ENCODE results near the gene NCK2.

Gene NCK2

GRCh38 chr2:105721991-105722511 is 22.7 kb upstream of the NCK2 start:
- DNase-seq: no peak
- Histone ChIP-seq H3K9me3 (no peaks in the 10 kb centered on the region), H3K4me3 (ENCODE audit: low read depth, low read length) (no peak overlapping the region), H3K27me3 (no peaks in the 10 kb centered on the region), H3K36me3 (no peaks in the 10 kb centered on the region), H3K4me1 (no peaks in the 10 kb centered on the region)
- no peak for TF ChIP-seq CTCF (IDR thresholded peaks at IDR 0.05; ENCODE audit: low read depth, low read length)

DNA sequence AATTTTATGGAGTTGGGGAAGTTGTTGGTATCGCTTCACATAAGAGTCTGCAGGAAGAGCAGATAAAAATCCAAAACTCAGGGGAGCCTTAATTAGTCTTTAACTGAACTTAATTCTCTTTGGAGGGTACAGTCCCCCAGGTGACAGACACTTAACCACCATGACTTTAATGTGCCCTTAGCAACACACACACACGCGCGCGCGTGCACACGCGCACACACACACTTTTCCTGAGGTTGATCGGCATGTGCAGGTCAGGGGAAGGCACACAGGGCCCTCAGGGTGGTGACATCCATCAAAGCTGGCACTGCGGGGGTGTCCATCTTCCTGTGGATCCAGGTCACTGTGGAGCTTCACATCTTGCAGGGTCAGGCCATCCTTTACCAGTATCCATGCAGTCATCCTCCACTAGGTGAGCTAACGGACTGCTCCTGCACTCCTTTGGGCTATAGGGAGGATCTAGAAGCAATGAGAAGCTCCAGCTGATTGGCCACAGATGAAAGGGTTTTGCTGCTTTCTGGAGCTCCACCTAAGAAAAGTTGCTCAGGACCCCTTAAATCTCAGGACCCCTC is 21.9 kb upstream of the NCK2 start:
- Histone ChIP-seq H3K9me3 (no peaks in the 10 kb centered on the region), H3K27me3 (no peaks in the 10 kb centered on the region), H3K4me1 (no peaks in the 10 kb centered on the region), H3K36me3 (no peaks in the 10 kb centered on the region), H3K4me3 (ENCODE audit: low read depth, low read length) (no peak overlapping the region)
- no peak for DNase-seq
- no peak for TF ChIP-seq CTCF (IDR thresholded peaks at IDR 0.05; ENCODE audit: low read depth, low read length)

GRCh38 chr2:105723431-105723830 is 21.3 kb upstream of the NCK2 start:
- no peaks in the 10 kb centered on the region for H3K27me3 ChIP-seq
- no peak for TF ChIP-seq CTCF (IDR thresholded peaks at IDR 0.05; ENCODE audit: low read depth, low read length)
- no peak overlapping the region for H3K4me3 ChIP-seq (ENCODE audit: low read depth, low read length)
- H3K4me1 ChIP-seq: no peaks in the 10 kb centered on the region
- H3K9me3 ChIP-seq: no peaks in the 10 kb centered on the region
- no peaks in the 10 kb centered on the region for H3K36me3 ChIP-seq
- DNase-seq: no peak

GRCh38 chr2:105725388-105725787 is 19.3 kb upstream of the NCK2 start:
- Histone ChIP-seq H3K27me3 (no peaks in the 10 kb centered on the region), H3K36me3 (no peaks in the 10 kb centered on the region), H3K4me3 (ENCODE audit: low read depth, low read length) (no peak overlapping the region), H3K9me3 (no peaks in the 10 kb centered on the region), H3K4me1 (no peaks in the 10 kb centered on the region)
- DNase-seq: no peak
- no peak for TF ChIP-seq CTCF (IDR thresholded peaks at IDR 0.05; ENCODE audit: low read depth, low read length)

DNA sequence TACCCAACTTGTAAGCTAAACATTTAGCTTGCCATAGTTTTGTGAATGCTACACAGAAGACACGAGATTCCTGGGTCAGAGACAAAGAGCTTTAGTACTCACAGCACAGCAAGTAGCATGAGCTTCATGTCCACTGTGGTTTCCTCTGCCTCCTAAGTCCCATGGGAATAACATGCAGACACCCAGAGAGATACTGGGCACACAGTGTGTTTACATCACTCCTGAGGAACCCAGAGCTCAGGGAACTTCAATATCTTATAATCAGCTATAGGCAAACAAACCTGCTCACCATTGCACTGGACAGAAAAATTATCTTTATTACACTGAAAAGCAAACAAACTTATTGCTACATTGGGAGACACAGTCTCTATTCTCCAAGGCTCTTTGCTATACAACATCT is 14.5 kb upstream of the NCK2 start:
- no peaks in the 10 kb centered on the region for H3K9me3 ChIP-seq
- H3K4me3 ChIP-seq (ENCODE audit: low read depth, low read length): no peak overlapping the region
- no peaks in the 10 kb centered on the region for H3K27me3 ChIP-seq
- no peak for DNase-seq
- H3K4me1 ChIP-seq: no peaks in the 10 kb centered on the region
- no peak for TF ChIP-seq CTCF (IDR thresholded peaks at IDR 0.05; ENCODE audit: low read depth, low read length)
- no peaks in the 10 kb centered on the region for H3K36me3 ChIP-seq

GRCh38 chr2:105731511-105731910 is 13.2 kb upstream of the NCK2 start:
- H3K4me1 ChIP-seq: no peaks in the 10 kb centered on the region
- H3K36me3 ChIP-seq: no peaks in the 10 kb centered on the region
- H3K4me3 ChIP-seq (ENCODE audit: low read depth, low read length): no peak overlapping the region
- H3K9me3 ChIP-seq: no peaks in the 10 kb centered on the region
- no peak for TF ChIP-seq CTCF (IDR thresholded peaks at IDR 0.05; ENCODE audit: low read depth, low read length)
- no peak for DNase-seq
- no peaks in the 10 kb centered on the region for H3K27me3 ChIP-seq

Data from BE2C (cell line).